ENCODE results near the gene FOXP1.

The FOXP1 gene

GRCh38 chr3:71103430-71103921 is 480.1 kb downstream of the FOXP1 start:
- no peak for DNase-seq (ENCODE audit: low read depth in 2 of 2)

- DNase-seq (ENCODE audit: low read depth in 2 of 2) = no peak
These were observed 481.2 kb downstream of the FOXP1 start for GRCh38 chr3:71102111-71102983.

GRCh38 chr3:71101626-71102025 is 481.9 kb downstream of the FOXP1 start:
- DNase-seq (ENCODE audit: low read depth in 2 of 2) = no peak

- DNase-seq (ENCODE audit: low read depth in 2 of 2) = no peak
These were observed 482.5 kb downstream of the FOXP1 start for GRCh38 chr3:71101014-71101413.

DNA sequence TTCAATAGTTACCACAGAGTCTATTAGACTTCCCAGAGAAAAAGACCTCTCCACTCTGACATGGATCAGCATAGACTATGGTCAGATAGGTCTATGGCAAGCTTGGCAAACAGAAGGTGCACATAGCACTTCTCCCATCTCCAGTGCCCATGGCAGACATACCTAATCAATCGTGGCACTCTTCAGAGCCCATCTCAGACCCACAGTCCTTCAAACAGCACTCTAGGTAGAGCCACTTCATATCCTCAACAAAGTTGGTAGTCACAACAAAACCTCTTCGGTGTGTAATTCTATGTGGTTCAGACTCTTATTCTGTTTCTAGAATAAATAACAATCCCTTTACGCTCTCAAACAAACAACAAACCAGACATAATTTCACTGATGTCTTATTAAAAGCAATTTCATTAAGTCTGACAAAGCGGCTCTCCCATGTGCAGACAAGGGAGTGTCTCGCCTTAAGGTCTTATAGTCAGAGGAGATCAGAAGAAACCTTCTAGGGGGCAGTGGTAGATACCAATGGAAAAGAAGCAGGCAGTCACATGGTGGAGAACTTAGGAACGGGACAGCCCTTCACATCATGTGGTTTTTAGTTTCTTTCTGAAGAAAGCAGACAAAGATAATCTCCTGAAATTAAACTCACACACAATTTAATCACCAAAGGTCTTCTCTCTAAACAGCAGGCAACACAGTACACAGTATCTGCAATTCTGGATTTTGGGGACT is 483.4 kb downstream of the FOXP1 start:
- DNase-seq (ENCODE audit: low read depth in 2 of 2) = no peak

DNA sequence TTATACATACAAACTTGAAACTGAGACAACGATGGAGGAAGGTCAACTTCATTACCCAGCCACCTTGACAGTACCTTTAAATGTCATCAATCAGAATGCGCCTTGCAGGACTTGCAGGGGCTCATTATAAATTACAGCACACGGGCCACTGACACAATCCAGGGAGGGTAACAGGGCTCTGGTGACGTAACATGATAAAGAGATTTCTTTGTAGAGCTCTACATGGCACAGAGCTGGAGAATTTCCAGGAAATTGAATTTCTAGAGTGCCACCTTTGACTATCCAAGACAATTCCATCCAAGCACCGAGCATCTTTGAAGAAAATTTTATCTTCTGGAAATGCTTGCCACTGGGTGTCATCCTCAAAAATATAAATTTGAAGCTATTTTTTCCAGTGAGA is 486.0 kb downstream of the FOXP1 start:
- no peak for DNase-seq (ENCODE audit: low read depth in 2 of 2)

- DNase-seq (ENCODE audit: low read depth in 2 of 2) = no peak
These were observed 487.8 kb downstream of the FOXP1 start for GRCh38 chr3:71095511-71096291.

DNA sequence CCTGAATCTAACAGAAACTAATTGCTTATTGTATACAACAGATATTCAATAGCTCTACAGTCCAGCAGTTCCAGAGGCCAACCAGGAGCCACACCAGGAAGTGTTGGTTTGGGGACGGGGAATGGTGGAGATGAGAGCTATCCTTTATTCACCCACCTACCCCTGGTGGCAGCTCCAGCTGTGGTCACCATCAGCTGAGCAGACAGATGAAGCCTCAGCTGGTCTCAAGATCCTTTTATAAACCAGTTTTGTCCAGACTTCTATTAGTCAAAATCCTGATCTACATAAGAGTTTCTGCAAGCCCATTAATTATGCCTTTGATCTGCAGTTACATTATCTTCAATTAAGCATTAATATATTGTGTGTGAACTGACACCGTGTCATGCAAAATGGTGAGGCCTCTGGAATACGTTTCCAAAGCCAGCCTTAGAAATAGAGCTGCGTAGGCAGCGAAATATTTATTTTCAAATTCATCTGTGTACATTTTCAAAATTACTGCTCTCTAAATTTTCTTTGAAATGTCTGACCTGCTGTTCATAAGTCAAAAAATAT is 488.8 kb downstream of the FOXP1 start:
- no peak for DNase-seq (ENCODE audit: low read depth in 2 of 2)

DNA sequence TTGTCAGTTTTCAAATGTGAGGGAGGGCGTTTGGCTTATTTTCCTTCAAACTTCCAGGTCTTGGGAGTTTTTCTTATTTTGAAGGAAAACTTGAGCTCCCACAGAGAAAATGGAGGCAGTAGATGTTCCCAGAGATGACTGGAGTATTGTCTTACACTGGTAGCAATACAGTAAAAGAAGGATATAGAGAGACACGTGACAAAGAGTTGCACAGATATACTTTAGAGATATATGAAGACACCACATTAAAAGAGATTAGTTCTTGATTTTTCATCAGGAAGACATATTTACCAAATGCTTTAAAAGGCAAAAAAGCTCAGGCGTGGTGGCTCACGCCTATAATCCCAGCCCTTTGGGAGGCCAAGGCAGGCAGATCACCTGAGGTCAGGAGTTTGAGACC is 490.9 kb downstream of the FOXP1 start:
- DNase-seq (ENCODE audit: low read depth in 2 of 2) = no peak

DNA sequence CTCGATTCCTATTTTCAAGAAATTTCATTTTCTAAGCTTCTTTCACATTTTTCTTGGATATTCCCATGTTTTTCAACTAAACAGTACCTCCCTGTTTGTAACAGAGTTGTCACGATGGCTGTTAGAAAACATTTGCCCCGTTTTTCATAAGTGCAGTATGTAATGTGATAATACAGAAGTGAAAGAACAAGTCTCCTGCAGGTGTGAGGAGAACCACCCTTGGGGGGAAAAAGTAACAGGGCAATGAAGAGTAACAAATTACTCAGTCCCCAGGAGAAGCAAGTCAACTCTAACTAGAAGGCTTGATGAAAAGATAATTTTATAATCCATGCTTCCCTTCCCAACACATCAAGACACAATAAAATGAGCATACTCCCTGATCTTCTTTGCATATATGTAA is 493.3 kb downstream of the FOXP1 start:
- no peak for DNase-seq (ENCODE audit: low read depth in 2 of 2)

GRCh38 chr3:71089271-71089847 is 494.2 kb downstream of the FOXP1 start:
- DNase-seq (ENCODE audit: low read depth in 2 of 2) = no peak

GRCh38 chr3:71088742-71089141 is 494.8 kb downstream of the FOXP1 start:
- no peak for DNase-seq (ENCODE audit: low read depth in 2 of 2)

GRCh38 chr3:71088019-71088708 is 495.4 kb downstream of the FOXP1 start:
- DNase-seq (ENCODE audit: low read depth in 2 of 2) = no peak

GRCh38 chr3:71087143-71088018 is 496.1 kb downstream of the FOXP1 start:
- no peak for DNase-seq (ENCODE audit: low read depth in 2 of 2)

DNA sequence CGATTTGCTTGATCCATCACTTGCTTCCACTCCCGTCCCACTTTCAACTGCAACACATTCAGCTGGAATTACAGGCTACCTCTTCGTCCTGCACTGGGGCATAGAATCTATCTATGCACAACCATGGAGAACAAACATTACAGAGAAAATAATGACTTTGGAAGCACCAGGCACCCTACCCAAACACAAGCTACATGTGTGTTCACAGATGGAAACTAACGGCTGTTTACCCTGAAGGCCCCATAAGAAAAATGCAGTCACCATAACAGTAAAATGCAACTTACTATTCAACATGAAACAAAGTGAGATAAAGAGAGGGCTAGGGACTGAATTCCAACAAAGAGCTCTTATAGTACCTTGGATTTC is 496.8 kb downstream of the FOXP1 start:
- no peak for DNase-seq (ENCODE audit: low read depth in 2 of 2)

GRCh38 chr3:71083726-71084131 is 499.8 kb downstream of the FOXP1 start:
- no peak for DNase-seq (ENCODE audit: low read depth in 2 of 2)

DNA sequence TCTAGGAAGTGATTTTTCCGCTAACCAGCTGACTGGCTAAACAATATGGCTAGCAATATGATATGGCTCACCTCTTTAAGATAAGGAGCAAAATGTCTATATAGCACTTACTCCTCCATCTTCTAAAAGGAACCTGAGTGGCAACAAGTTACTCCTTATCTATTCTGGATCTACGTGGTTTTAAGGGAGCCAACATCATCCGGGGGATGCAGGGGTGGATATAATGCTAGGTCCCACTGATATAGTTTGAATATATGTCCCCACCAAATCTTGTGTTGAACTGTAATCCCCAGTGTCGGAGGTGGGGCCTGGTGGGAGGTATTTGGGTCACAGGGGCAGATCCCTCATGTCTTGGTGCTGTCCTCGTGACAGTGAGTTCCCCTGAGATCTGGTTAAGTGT is 500.7 kb downstream of the FOXP1 start:
- DNase-seq (ENCODE audit: low read depth in 2 of 2) = no peak

DNA sequence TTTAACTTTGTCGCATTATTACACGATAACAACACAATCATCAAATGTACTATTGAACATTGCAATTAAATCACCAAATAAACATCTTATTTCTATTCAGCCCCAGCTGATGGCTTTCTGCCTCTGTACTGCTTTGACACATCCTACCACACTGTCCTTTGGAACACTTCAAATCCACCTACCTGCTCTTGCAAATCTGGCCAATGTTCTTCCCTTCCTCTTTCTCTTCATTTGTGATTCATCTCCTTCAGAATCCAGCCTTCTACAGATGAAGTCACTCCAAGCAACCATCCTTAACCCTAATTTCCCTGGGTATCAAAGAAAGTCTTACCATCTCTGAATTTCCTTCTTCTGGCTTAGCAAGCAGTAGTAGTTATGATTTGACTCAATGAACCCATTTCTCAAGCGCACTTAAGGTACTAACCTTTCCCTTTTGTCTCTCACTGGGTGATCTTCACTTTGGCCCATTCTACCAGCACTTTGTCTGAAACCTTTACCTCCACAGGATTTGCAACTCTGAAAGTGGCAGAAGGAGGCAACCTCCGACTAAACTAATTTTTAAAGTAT is 502.9 kb downstream of the FOXP1 start:
- DNase-seq (ENCODE audit: low read depth in 2 of 2) = no peak

DNA sequence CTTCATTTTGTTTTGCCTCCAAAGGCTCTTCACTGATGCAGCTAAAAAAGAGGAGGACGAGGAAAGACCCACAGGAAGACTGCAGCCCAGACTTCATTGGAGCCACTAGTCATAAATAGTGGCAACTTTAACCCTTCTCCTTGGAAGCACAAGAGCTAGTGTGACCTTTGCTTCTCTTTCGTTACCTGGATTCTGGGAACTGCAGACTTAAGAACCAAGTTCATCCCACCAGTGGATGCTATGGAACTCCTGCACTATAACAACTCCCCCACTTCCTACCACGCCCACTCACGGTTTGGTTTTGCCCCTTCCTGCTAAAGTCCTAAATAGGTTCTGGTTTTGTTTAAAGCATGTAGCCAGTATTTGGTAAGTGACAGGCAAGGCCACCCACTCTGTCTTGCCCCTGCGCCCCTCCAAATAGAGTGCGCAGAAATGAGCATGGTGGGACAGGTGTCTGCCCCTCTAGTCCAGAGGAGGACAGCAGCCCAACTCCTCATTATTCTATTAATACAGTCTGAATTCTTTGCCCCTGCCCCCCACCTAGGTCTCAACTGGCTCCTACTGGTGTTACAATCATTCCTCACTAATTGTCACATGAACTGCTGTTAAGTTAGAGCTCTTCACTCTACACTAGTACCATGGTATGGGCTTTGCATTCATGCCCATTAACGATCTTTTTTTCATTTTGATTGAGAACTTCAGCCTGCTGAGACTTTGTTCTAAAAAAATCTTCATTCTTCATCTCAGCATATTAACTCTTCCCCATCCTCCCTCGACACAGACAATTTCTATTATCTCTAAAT is 504.6 kb downstream of the FOXP1 start:
- DNase-seq (ENCODE audit: low read depth in 2 of 2) = no peak

Measured in stimulated activated CD4-positive, alpha-beta T cell treated with anti-CD3 and anti-CD28 coated beads, Interleukin-4, amount 100 ng/mL, for 48 hours (primary cell).